Measurements from ENCODE around the gene PRDM11.

- TF ChIP-seq FOXK1 (CRISPR knock-in tag; IDR thresholded peaks at IDR 0.05) (no peak), FOXP4 (CRISPR knock-in tag; IDR thresholded peaks at IDR 0.05) (no peak), CTCF (IDR thresholded peaks at IDR 0.05) (no peak)
Measured at GRCh38 chr11:45279645-45280044, 133.2 kb downstream of the PRDM11 start.
